ENCODE measurements around the gene ZNF574.

ZNF574 gene

DNA sequence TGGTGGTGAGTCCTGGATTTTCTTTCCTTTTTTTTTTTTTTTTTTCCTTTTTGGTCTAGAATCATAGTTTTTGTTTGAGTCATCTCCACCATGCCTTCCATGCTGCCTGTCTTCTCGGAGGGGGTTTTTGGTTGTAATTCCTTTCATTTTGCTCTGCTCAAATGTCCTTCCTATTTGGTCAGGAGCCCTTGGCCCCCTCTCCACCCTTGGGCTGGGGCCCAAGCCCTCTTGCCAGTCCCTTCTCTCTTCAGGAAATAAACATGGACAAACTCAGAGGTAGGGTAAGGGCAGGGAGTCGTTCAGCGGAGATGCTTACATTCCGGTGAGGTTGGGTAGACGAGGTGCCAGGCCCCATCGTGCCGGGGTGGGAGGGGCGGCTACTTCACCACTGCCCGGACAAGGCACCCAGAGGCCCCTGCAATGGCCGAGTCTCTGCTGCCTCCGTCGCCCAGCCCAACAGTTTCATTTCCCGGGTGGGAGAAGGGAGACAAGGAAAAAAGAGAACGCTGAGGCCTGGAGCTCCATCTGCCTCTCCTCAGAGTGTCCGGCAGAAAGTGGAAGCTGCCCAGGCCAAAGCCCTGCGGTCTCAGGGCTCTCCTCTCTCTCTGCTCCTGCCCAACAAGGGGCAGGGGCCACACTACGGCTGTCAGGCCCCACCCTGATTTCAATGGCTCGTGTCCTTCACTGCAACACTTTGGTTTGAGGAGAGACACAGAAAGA, 12.7 kb downstream of the ZNF574 start:
- TF ChIP-seq SIN3A (IDR thresholded peaks at IDR 0.05; ENCODE audit: borderline replicate concordance, insufficient read depth, low read length) (no peak), TAF1 (IDR thresholded peaks at IDR 0.05; ENCODE audit: borderline replicate concordance, insufficient read depth, low read length) (no peak), FOXP2 (optimal IDR thresholded peaks at IDR 0.05; ENCODE audit: borderline replicate concordance, extremely low read depth, extremely low read length, insufficient read depth) (no peak), POLR2AphosphoS5 (IDR thresholded peaks at IDR 0.05; ENCODE audit: low read depth, low read length) (no peak)
- TF ChIP-seq, protein P1, sequence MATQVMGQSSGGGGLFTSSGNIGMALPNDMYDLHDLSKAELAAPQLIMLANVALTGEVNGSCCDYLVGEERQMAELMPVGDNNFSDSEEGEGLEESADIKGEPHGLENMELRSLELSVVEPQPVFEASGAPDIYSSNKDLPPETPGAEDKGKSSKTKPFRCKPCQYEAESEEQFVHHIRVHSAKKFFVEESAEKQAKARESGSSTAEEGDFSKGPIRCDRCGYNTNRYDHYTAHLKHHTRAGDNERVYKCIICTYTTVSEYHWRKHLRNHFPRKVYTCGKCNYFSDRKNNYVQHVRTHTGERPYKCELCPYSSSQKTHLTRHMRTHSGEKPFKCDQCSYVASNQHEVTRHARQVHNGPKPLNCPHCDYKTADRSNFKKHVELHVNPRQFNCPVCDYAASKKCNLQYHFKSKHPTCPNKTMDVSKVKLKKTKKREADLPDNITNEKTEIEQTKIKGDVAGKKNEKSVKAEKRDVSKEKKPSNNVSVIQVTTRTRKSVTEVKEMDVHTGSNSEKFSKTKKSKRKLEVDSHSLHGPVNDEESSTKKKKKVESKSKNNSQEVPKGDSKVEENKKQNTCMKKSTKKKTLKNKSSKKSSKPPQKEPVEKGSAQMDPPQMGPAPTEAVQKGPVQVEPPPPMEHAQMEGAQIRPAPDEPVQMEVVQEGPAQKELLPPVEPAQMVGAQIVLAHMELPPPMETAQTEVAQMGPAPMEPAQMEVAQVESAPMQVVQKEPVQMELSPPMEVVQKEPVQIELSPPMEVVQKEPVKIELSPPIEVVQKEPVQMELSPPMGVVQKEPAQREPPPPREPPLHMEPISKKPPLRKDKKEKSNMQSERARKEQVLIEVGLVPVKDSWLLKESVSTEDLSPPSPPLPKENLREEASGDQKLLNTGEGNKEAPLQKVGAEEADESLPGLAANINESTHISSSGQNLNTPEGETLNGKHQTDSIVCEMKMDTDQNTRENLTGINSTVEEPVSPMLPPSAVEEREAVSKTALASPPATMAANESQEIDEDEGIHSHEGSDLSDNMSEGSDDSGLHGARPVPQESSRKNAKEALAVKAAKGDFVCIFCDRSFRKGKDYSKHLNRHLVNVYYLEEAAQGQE (IDR thresholded peaks at IDR 0.05; ENCODE audit: insufficient read depth in 1 of 2, low read depth in 2 of 2, low read length in 2 of 2): no peak

DNA sequence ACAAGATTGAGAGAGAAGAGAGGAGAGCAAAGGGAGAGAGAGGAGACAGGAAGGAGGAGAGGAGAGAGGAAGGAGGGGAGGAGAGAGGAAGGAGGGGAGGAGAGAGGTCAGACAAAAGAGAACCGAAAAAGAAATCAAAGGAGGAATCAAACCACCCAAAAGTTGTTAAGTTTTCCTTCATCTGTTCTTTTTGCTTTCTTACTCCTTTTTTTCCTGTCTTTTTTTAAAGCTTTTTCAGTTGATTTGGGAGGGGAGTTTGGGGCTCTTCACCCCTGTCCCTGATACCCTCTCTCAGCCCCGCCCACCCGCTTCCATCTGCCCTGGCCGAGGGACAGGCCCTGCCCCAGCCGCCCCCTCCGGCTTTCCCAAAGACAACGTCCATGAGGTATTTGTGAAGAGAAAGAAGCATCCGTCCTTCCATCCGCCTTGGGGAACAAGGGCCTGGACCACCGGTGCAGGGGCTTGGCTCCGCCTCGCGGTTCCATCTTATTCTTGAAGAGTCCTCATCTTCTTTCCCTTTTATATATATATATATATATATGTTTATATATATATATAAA, 13.3 kb downstream of the ZNF574 start:
- TF ChIP-seq POLR2AphosphoS5 (IDR thresholded peaks at IDR 0.05; ENCODE audit: low read depth, low read length) (no peak), SIN3A (IDR thresholded peaks at IDR 0.05; ENCODE audit: borderline replicate concordance, insufficient read depth, low read length) (no peak), TAF1 (IDR thresholded peaks at IDR 0.05; ENCODE audit: borderline replicate concordance, insufficient read depth, low read length) (no peak)
- TF ChIP-seq, protein P1 (IDR thresholded peaks at IDR 0.05; ENCODE audit: insufficient read depth in 1 of 2, low read depth in 2 of 2, low read length in 2 of 2): no peak

DNA sequence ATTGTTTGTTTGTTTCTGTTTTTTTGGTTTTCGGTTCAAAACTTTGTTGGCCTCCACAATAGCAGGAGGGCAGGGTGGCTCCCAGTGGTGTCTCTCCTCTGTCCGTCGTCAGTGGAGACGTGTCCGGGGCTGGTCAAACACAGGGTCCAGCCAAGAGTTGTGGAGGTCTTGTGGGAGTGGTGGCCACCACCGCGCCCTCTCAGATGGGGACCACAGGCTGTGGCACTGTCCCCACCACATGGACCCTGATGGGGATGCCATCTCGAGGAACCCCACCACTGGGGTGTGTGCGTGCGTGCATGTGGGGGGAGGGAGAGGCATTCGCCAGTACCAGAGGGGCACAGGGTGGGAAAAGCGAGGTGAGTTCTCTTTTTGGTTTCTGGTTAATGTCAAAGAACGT, 13.8 kb downstream of the ZNF574 start:
- TF ChIP-seq TAF1 (IDR thresholded peaks at IDR 0.05; ENCODE audit: borderline replicate concordance, insufficient read depth, low read length) (no peak), SIN3A (IDR thresholded peaks at IDR 0.05; ENCODE audit: borderline replicate concordance, insufficient read depth, low read length) (no peak)

DNA sequence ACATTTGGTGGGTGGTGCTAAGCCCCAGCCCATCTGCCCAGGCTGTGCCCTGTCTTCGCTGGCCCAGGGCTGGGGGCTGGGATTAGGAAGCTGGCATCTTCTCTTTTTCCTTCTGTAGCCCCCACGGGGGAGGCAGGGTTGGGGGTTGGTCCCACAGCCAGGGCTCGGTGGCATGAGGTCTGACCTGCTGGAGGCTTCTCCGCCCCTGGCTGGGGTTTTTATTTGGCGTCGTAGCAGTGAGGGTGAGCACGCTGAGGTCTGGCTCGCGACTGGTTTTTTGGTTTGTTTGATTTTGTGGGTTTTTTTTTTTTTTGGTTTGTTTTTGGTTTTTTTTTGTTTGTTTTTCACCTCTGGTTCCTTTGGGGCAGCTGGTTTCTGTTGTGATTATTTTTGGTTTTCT, 14.7 kb downstream of the ZNF574 start:
- TF ChIP-seq POLR2AphosphoS5 (IDR thresholded peaks at IDR 0.05; ENCODE audit: low read depth, low read length) (no peak), FOXP2 (optimal IDR thresholded peaks at IDR 0.05; ENCODE audit: borderline replicate concordance, extremely low read depth, extremely low read length, insufficient read depth) (no peak), TAF1 (IDR thresholded peaks at IDR 0.05; ENCODE audit: borderline replicate concordance, insufficient read depth, low read length) (no peak), SIN3A (IDR thresholded peaks at IDR 0.05; ENCODE audit: borderline replicate concordance, insufficient read depth, low read length) (no peak)
- TF ChIP-seq, protein P1 (IDR thresholded peaks at IDR 0.05; ENCODE audit: insufficient read depth in 1 of 2, low read depth in 2 of 2, low read length in 2 of 2): no peak

DNA sequence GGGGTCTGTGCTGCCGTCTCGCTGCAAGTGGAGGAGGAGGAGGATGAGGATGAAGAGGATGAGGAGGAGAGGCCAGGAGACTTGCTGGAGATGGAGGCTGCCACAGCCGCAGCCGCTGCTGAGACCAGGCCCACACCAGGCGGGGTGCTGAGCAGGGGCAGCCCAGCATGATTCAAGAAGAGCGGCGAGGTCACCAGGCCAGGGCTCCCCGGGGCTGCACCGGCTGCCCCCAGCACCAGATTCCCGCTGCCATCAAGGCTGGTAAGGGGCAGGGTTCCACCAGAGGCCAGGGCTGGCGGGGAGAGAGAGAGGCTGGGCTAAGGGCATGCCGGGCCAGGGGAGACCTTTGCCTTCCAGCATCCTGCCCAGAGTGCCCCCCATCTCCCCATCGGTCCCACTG, 15.3 kb downstream of the ZNF574 start:
- TF ChIP-seq FOXP2 (optimal IDR thresholded peaks at IDR 0.05; ENCODE audit: borderline replicate concordance, extremely low read depth, extremely low read length, insufficient read depth) (no peak), SIN3A (IDR thresholded peaks at IDR 0.05; ENCODE audit: borderline replicate concordance, insufficient read depth, low read length) (no peak), POLR2AphosphoS5 (IDR thresholded peaks at IDR 0.05; ENCODE audit: low read depth, low read length) (no peak), TAF1 (IDR thresholded peaks at IDR 0.05; ENCODE audit: borderline replicate concordance, insufficient read depth, low read length) (no peak)
- TF ChIP-seq, protein P1 (IDR thresholded peaks at IDR 0.05; ENCODE audit: insufficient read depth in 1 of 2, low read depth in 2 of 2, low read length in 2 of 2): no peak
